Caco-2 (cell line): ENCODE measurements around the gene PEX26. TPM values are rescaled to one million over a fixed set of nuclear protein-coding genes. Genes with fewer than 3 reads are reported as not detected.

Experiments used
- BruUV-seq: library from RNA; stranded (reverse); fragments of 400-500 nt; replicated peaks from 2 replicates; lab custom pipeline; 2021; lab: Mats Ljungman, UMichigan
- CTCF ChIA-PET: fragments of 300-600 bp; sonication (Branson Sonifier 250); formaldehyde crosslinking; loops from one replicate; lab custom pipeline; 2022; ENCODE audit warnings: antibody characterized with exemption; lab: Charles Lee
- POLR2A ChIA-PET: fragments of 300-600 bp; sonication (Branson Sonifier 250); formaldehyde crosslinking; loops from one replicate; lab custom pipeline; 2022; ENCODE audit warnings: antibody characterized with exemption; lab: Charles Lee
- DNase-seq, 2 experiments: peaks; one replicate each; pipeline versions ENCODE4 v3.0.0 to v3.0.0-alpha.2; 2020 to 2022
- H3K27me3 ChIP-seq: replicated peaks from 2 replicates; pipeline ENCODE4 v1.6.0; 2011; ENCODE audit warnings: low read length; ENCODE audit not compliant: control insufficient read depth, insufficient read depth
- H3K36me3 ChIP-seq: 2 replicates; pipeline ENCODE4 v1.5.1; 2011; ENCODE audit warnings: low read length; ENCODE audit not compliant: control insufficient read depth, insufficient read depth
- H3K4me1 ChIP-seq: fragments of 250-450 bp; sonication (Bioruptor Pico); 2 replicates; pipeline ENCODE4 v1.5.1; 2020; ENCODE audit warnings: mild to moderate bottlenecking
- H3K4me3 ChIP-seq: 2 replicates; pipeline ENCODE4 v1.5.1; 2011; ENCODE audit warnings: low read depth, mild to moderate bottlenecking, control low read depth, low read length
- H3K9me3 ChIP-seq: fragments of 250-450 bp; sonication (Bioruptor Pico); 2 replicates; pipeline ENCODE4 v1.5.1; 2020; ENCODE audit warnings: mild to moderate bottlenecking, moderate library complexity
- H3K27ac Mint-ChIP-seq: one replicate; pipeline ENCODE4 v1.8.0; 2022; ENCODE audit warnings: mixed read lengths; ENCODE audit not compliant: unreplicated experiment
- H3K27me3 Mint-ChIP-seq: one replicate; pipeline ENCODE4 v1.8.0; 2022; ENCODE audit warnings: mixed read lengths; ENCODE audit not compliant: insufficient read depth, unreplicated experiment
- H3K36me3 Mint-ChIP-seq: one replicate; pipeline ENCODE4 v1.8.0; 2022; ENCODE audit warnings: mild to moderate bottlenecking, mixed read lengths; ENCODE audit not compliant: insufficient read depth, unreplicated experiment
- H3K4me1 Mint-ChIP-seq: one replicate; pipeline ENCODE4 v1.8.0; 2022; ENCODE audit warnings: low read depth, mixed read lengths; ENCODE audit not compliant: unreplicated experiment
- H3K4me3 Mint-ChIP-seq: one replicate; pipeline ENCODE4 v1.8.0; 2022; ENCODE audit warnings: mild to moderate bottlenecking, moderate library complexity, mixed read lengths; ENCODE audit not compliant: unreplicated experiment
- H3K9me3 Mint-ChIP-seq: one replicate; pipeline ENCODE4 v1.8.0; 2022; ENCODE audit warnings: mixed read lengths; ENCODE audit not compliant: unreplicated experiment
- intact Hi-C: fragments of 100-400 bp; cut with micrococcal nuclease; formaldehyde crosslinking; loops from one replicate; pipeline ENCODE4 v1.10.0; 2022; ENCODE audit not compliant: unreplicated experiment
- total RNA-seq: library from RNA; stranded (reverse); gene quantifications from 2 replicates; pipeline ENCODE4 v1.2.3, GENCODE V29; 2022
- TF ChIP-seq, protein P1 (sequence below), 2 experiments: fragments of 200-600 bp in 1 of 2; IDR thresholded peaks; 1 replicate in 1 of 2; 2 replicates in 1 of 2; pipeline versions ENCODE4 v1.5.1 to v1.8.0; 2011 to 2022; ENCODE audit warnings: antibody characterized with exemption in 1 of 2, control low read depth in 1 of 2, inconsistent platforms in 1 of 2, low read depth in 1 of 2, low read length in 1 of 2, mild to moderate bottlenecking in 1 of 2, moderate library complexity in 1 of 2; ENCODE audit not compliant: insufficient read depth in 1 of 2, severe bottlenecking in 1 of 2, unreplicated experiment in 1 of 2

The PEX26 gene
- total RNA-seq, 1 experiment from 2014 or later: 40.6 TPM

DNA sequence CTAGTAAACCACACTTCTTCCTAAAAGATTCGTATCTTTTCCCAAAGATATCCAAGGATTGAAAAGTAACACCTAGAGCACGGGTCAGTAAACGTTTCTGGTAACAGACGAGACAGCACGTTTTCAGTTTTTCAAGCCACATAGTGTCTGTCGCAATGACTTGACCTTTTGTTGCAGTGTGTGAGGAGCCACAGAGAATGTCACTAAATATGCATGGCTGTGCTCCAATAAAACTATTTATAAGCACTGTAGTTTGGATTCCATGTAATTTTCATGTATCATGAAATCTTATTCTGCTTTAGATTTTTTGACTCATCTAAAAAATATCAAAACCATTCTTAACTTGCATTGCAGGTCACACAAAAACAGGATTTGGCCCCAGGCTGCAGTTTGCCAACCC lies 35.1 kb upstream of the PEX26 start:
- Mint-ChIP-seq H3K4me3 (no peak overlapping the region), H3K27ac (no peak overlapping the region), H3K4me1 (peaks cover 10% of the 10 kb centered on the region), H3K27me3 (no peaks in the 10 kb centered on the region), H3K9me3 (no peaks in the 10 kb centered on the region), H3K36me3 (peaks cover 11% of the 10 kb centered on the region)
- no peaks in the 10 kb centered on the region for H3K9me3 ChIP-seq
- no peaks in the 10 kb centered on the region for H3K27me3 ChIP-seq
- peaks cover 4% of the 10 kb centered on the region; the same call in 1 of the 2 replicates for H3K4me1 ChIP-seq
- H3K36me3 ChIP-seq: no peaks in the 10 kb centered on the region
- ChIA-PET POLR2A (no interaction called here), CTCF (no interaction called here)
- DNase-seq: no peak
- TF ChIP-seq, protein P1, sequence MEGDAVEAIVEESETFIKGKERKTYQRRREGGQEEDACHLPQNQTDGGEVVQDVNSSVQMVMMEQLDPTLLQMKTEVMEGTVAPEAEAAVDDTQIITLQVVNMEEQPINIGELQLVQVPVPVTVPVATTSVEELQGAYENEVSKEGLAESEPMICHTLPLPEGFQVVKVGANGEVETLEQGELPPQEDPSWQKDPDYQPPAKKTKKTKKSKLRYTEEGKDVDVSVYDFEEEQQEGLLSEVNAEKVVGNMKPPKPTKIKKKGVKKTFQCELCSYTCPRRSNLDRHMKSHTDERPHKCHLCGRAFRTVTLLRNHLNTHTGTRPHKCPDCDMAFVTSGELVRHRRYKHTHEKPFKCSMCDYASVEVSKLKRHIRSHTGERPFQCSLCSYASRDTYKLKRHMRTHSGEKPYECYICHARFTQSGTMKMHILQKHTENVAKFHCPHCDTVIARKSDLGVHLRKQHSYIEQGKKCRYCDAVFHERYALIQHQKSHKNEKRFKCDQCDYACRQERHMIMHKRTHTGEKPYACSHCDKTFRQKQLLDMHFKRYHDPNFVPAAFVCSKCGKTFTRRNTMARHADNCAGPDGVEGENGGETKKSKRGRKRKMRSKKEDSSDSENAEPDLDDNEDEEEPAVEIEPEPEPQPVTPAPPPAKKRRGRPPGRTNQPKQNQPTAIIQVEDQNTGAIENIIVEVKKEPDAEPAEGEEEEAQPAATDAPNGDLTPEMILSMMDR (IDR thresholded peaks at IDR 0.05; ENCODE audit: insufficient read depth in 1 of 2, low read depth in 1 of 2, low read length in 1 of 2, severe bottlenecking in 1 of 2, unreplicated experiment in 1 of 2): no peak
- H3K4me3 ChIP-seq: no peak overlapping the region
- intact Hi-C loops: no loop called here
- BruUV-seq: no TSS peak

DNA sequence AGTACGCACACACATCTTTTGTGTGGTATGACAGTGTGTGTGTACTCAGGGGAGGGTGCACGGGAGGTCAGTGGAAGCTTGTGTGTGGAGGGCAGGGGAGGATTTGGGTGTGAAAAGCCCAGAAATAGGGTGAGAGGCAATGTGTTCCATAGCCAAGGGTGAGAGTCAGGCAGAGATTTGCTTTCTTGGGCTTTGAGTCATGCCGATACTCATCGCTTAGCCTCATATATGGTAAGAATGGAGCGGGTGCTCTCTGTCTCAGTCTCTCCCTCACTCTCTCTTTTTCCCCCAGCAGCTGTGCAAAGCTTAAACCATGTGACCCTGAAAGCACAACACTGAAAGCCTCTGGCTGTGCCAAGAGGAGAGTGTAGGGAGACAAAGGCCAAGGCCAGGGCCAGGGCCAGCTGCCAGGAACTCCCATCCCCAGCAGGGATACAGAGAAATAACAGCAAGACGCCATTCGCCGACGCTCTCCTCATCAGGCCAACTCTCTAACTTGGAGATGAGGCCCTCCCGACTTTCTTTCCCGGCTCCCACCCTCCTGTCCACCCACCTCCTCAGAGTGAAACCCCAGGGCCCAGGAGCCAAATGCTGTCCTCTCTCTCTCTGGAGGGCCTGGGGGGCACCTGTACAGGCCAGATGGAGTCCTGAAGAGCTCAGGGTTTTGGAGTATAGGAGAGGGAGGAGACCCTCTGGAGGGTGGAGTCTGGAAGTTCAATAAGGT lies 33.1 kb upstream of the PEX26 start:
- BruUV-seq: no TSS peak
- intact Hi-C loops: no loop called here
- Histone ChIP-seq H3K36me3 (no peaks in the 10 kb centered on the region), H3K4me1 (peaks cover 6% of the 10 kb centered on the region), H3K9me3 (no peaks in the 10 kb centered on the region), H3K27me3 (no peaks in the 10 kb centered on the region), H3K4me3 (no peak overlapping the region)
- ChIA-PET CTCF (interaction anchor here (1.3 kb wide), 1 partner anchor 31 kb away, joined by 7 read pairs; no protein-coding TSS in a partner anchor), POLR2A (no interaction called here)
- H3K4me1 Mint-ChIP-seq: peaks cover 10% of the 10 kb centered on the region
- H3K27me3 Mint-ChIP-seq: no peaks in the 10 kb centered on the region
- H3K36me3 Mint-ChIP-seq: peaks cover 5% of the 10 kb centered on the region
- H3K9me3 Mint-ChIP-seq: no peaks in the 10 kb centered on the region
- no peak overlapping the region for H3K27ac Mint-ChIP-seq
- TF ChIP-seq, protein P1 (IDR thresholded peaks at IDR 0.05; ENCODE audit: insufficient read depth in 1 of 2, low read depth in 1 of 2, low read length in 1 of 2, severe bottlenecking in 1 of 2, unreplicated experiment in 1 of 2): no peak
- no peak overlapping the region for H3K4me3 Mint-ChIP-seq
- no peak for DNase-seq

DNA sequence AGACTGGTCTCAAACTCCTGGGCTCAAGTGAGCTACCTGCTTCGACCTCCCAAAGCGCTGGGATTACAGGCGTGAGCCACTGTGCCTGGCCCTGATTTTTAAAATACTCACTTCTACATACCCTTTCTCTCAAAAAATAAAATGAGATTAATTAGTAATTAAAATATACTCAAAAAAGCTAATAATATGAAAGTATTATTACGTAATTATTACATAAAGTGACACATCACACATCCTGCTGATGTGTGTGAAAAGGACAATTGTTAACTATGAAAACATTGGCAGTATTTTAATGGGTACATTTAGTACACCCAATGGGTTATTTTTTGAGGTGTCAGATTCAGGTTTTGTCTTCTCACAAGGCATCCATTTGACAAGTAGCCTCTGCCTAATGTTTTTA lies 32.0 kb upstream of the PEX26 start:
- ChIA-PET CTCF (no interaction called here), POLR2A (no interaction called here)
- intact Hi-C loops: no loop called here
- Histone ChIP-seq H3K4me1 (peaks cover 14% of the 10 kb centered on the region), H3K9me3 (no peaks in the 10 kb centered on the region), H3K27me3 (no peaks in the 10 kb centered on the region), H3K36me3 (no peaks in the 10 kb centered on the region), H3K4me3 (no peak overlapping the region)
- DNase-seq: no peak
- Mint-ChIP-seq H3K9me3 (no peaks in the 10 kb centered on the region), H3K36me3 (peaks cover 5% of the 10 kb centered on the region), H3K27me3 (no peaks in the 10 kb centered on the region), H3K4me1 (peaks cover 15% of the 10 kb centered on the region), H3K27ac (no peak overlapping the region), H3K4me3 (no peak overlapping the region)
- no TSS peak for BruUV-seq
- TF ChIP-seq, protein P1 (IDR thresholded peaks at IDR 0.05; ENCODE audit: insufficient read depth in 1 of 2, low read depth in 1 of 2, low read length in 1 of 2, severe bottlenecking in 1 of 2, unreplicated experiment in 1 of 2): no peak
